ENCODE data around the gene MARCO. TPM values are rescaled to one million over a fixed set of nuclear protein-coding genes. Genes with fewer than 3 reads are reported as not detected.

MARCO gene
- total RNA-seq, 1 experiment from 2014 or later, result not detected

GRCh38 chr2:118913131-118913802 is 28.7 kb upstream of the MARCO start:
- H4K5ac ChIP-seq (ENCODE audit: insufficient read length, low read depth, low read length), result no peak overlapping the region
- Mint-ChIP-seq H3K4me1 (no peaks in the 10 kb centered on the region), H3K36me3 (ENCODE audit: insufficient read depth in 1 of 3, low read depth in 3 of 3) (no peaks in the 10 kb centered on the region), H3K27ac (no peak overlapping the region), H3K27me3 (ENCODE audit: low read depth) (peaks cover 22% of the 10 kb centered on the region), H3K9me3 (no peaks in the 10 kb centered on the region; a peak in 1 of 5 replicates), H3K4me3 (no peak overlapping the region)
- no peak overlapping the region for H2BK15ac ChIP-seq (ENCODE audit: low read depth, low read length)
- H3K27ac ChIP-seq (ENCODE audit: insufficient read length, low read depth, low read length), result no peak overlapping the region
- H2BK5ac ChIP-seq (ENCODE audit: insufficient read length, low read length), result no peak overlapping the region
- H3K18ac ChIP-seq (ENCODE audit: insufficient read length, low read depth, low read length), result no peak overlapping the region
- no peak overlapping the region for H3K56ac ChIP-seq (ENCODE audit: insufficient read length, low read depth, low read length)
- no peak overlapping the region for H3K9ac ChIP-seq (ENCODE audit: extremely low read depth, insufficient read length, low read length)
- H3K79me2 ChIP-seq (ENCODE audit: insufficient read depth, low read length), result no peaks in the 10 kb centered on the region
- no peak overlapping the region for H3K14ac ChIP-seq (ENCODE audit: insufficient read depth, low read length)
- H2BK20ac ChIP-seq (ENCODE audit: low read depth, low read length, poor library complexity, severe bottlenecking), result no peak overlapping the region
- no peak overlapping the region for H2BK12ac ChIP-seq (ENCODE audit: insufficient read length, low read depth, low read length)
- DNase-seq, result no peak
- no peaks in the 10 kb centered on the region for H3K27me3 ChIP-seq (ENCODE audit: insufficient read depth, low read length)
- H3K4me1 ChIP-seq (ENCODE audit: insufficient read depth, low read length), result no peaks in the 10 kb centered on the region
- H3T11ph ChIP-seq (ENCODE audit: low read length), result no peak overlapping the region
- H3K23ac ChIP-seq (ENCODE audit: insufficient read length, low read depth, low read length), result no peak overlapping the region
- no peak overlapping the region for H2BK120ac ChIP-seq (ENCODE audit: low read depth, low read length, poor library complexity, severe bottlenecking)
- no CpG with 5 or more reads among the region's 3 CpGs for WGBS (ENCODE audit: extremely low coverage, insufficient read length, low lambda C conversion rate)
- no peak overlapping the region for H4K8ac ChIP-seq (replicated peaks; ENCODE audit: insufficient read length, low read depth, low read length)
- no peaks in the 10 kb centered on the region for H3K9me3 ChIP-seq (ENCODE audit: control insufficient read depth, low read depth, low read length)
- no peak overlapping the region for H2AK5ac ChIP-seq (ENCODE audit: insufficient read length, low read length)
- TF ChIP-seq, protein P1, sequence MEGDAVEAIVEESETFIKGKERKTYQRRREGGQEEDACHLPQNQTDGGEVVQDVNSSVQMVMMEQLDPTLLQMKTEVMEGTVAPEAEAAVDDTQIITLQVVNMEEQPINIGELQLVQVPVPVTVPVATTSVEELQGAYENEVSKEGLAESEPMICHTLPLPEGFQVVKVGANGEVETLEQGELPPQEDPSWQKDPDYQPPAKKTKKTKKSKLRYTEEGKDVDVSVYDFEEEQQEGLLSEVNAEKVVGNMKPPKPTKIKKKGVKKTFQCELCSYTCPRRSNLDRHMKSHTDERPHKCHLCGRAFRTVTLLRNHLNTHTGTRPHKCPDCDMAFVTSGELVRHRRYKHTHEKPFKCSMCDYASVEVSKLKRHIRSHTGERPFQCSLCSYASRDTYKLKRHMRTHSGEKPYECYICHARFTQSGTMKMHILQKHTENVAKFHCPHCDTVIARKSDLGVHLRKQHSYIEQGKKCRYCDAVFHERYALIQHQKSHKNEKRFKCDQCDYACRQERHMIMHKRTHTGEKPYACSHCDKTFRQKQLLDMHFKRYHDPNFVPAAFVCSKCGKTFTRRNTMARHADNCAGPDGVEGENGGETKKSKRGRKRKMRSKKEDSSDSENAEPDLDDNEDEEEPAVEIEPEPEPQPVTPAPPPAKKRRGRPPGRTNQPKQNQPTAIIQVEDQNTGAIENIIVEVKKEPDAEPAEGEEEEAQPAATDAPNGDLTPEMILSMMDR (conservative IDR thresholded peaks at IDR 0.05), result no peak
- H3K79me1 ChIP-seq (ENCODE audit: insufficient read depth, low read depth, low read length, poor library complexity, severe bottlenecking), result no peaks in the 10 kb centered on the region
- no peak overlapping the region for H4K91ac ChIP-seq (ENCODE audit: insufficient read length, low read depth, low read length)
- H3K4me2 ChIP-seq (ENCODE audit: insufficient read depth, insufficient read length, low read length), result no peak overlapping the region
- no peak overlapping the region for H3K4ac ChIP-seq (ENCODE audit: low read depth, low read length)
- H4K20me1 ChIP-seq (ENCODE audit: control insufficient read depth, insufficient read depth, insufficient read length), result no peaks in the 10 kb centered on the region
- H2AFZ ChIP-seq (ENCODE audit: low read length), result no peak overlapping the region
- H3K23me2 ChIP-seq (ENCODE audit: insufficient read length, low read depth, low read length, poor library complexity, severe bottlenecking), result no peaks in the 10 kb centered on the region
